Dedifferentiated amniotic fluid mesenchymal stem cell (primary cell): ENCODE data around the gene CD247.

Source experiments
- DNase-seq: peaks from one replicate; pipeline ENCODE4 v3.0.0-alpha.2; 2016; ENCODE audit errors: extremely low spot score

The CD247 gene

GRCh38 chr1:167440345-167440744, 78.0 kb downstream of the CD247 start:
- no peak for DNase-seq

- no peak for DNase-seq
Observed at GRCh38 chr1:167439301-167439988, 78.9 kb downstream of the CD247 start.

GRCh38 chr1:167438171-167439138, 79.9 kb downstream of the CD247 start:
- DNase-seq, result no peak

GRCh38 chr1:167435484-167435883, 82.8 kb downstream of the CD247 start:
- no peak for DNase-seq

- no peak for DNase-seq
Observed at GRCh38 chr1:167434306-167434705, 84.0 kb downstream of the CD247 start.

GRCh38 chr1:167433884-167434283, 84.4 kb downstream of the CD247 start:
- DNase-seq, result no peak

- DNase-seq, result no peak
Observed at GRCh38 chr1:167432780-167433179, 85.5 kb downstream of the CD247 start.

- no peak for DNase-seq
Observed at GRCh38 chr1:167431909-167432650, 86.2 kb downstream of the CD247 start.

- no peak for DNase-seq
Observed at GRCh38 chr1:167431261-167431908, 86.9 kb downstream of the CD247 start.

GRCh38 chr1:167430849-167431242, 87.5 kb downstream of the CD247 start:
- DNase-seq, result no peak

GRCh38 chr1:167430134-167430848, 88.0 kb downstream of the CD247 start:
- no peak for DNase-seq

GRCh38 chr1:167429612-167430011, 88.7 kb downstream of the CD247 start:
- no peak for DNase-seq

GRCh38 chr1:167428395-167428794, 89.9 kb downstream of the CD247 start:
- DNase-seq, result no peak

- DNase-seq, result no peak
Observed at GRCh38 chr1:167427848-167428247, 90.5 kb downstream of the CD247 start.

GRCh38 chr1:167426716-167427115, 91.6 kb downstream of the CD247 start:
- no peak for DNase-seq

GRCh38 chr1:167425482-167425881, 92.8 kb downstream of the CD247 start:
- DNase-seq, result no peak

- DNase-seq, result no peak
Observed at GRCh38 chr1:167423684-167424619, 94.4 kb downstream of the CD247 start.

GRCh38 chr1:167420510-167420909, 97.8 kb downstream of the CD247 start:
- DNase-seq, result no peak

GRCh38 chr1:167419245-167419644, 99.1 kb downstream of the CD247 start:
- DNase-seq, result no peak

GRCh38 chr1:167418391-167418790, 99.9 kb downstream of the CD247 start:
- DNase-seq, result no peak
